ENCODE measurements around the gene MPV17L2.
"Not testable (repeated sequence)": the region's sequence is repeated elsewhere in the genome, so short reads cannot be mapped to it uniquely, and the experiment has no call there.

Gene MPV17L2

GRCh38 chr19:18193388-18194180 lies 566 bp downstream of the MPV17L2 start:
- DNase-seq = peak; percentile 27

GRCh38 chr19:18194181-18194530 lies 1.1 kb downstream of the MPV17L2 start:
- DNase-seq = no peak

GRCh38 chr19:18194554-18195238 lies 1.7 kb downstream of the MPV17L2 start:
- DNase-seq = no peak

GRCh38 chr19:18196511-18196845 lies 3.5 kb downstream of the MPV17L2 start:
- DNase-seq = no peak

GRCh38 chr19:18197306-18197705 lies 4.3 kb downstream of the MPV17L2 start:
- DNase-seq = no peak

- DNase-seq = no peak
Measured at GRCh38 chr19:18197941-18198340, 4.9 kb downstream of the MPV17L2 start.

- DNase-seq = no peak
Measured at GRCh38 chr19:18198374-18198773, 5.4 kb downstream of the MPV17L2 start.

GRCh38 chr19:18202397-18202777 lies 9.4 kb downstream of the MPV17L2 start:
- no peak for DNase-seq

- DNase-seq = no peak
Measured at GRCh38 chr19:18202778-18203407, 9.9 kb downstream of the MPV17L2 start.

- no peak for DNase-seq
Measured at GRCh38 chr19:18203408-18203862, 10.4 kb downstream of the MPV17L2 start.

GRCh38 chr19:18203863-18204393 lies 10.9 kb downstream of the MPV17L2 start, which contains the start of gene RAB3A:
TSS of gene RAB3A (minus strand) at chr19:18204042. CDS start at chr19:18202740, 1,302 bp downstream.
- DNase-seq = peak; percentile 100

- DNase-seq = peak; percentile 94
Measured at GRCh38 chr19:18204394-18205199, 11.6 kb downstream of the MPV17L2 start.

GRCh38 chr19:18205200-18205892 lies 12.3 kb downstream of the MPV17L2 start:
- peak; percentile 72 for DNase-seq

- no peak for DNase-seq
Measured at GRCh38 chr19:18206018-18206417, 13.0 kb downstream of the MPV17L2 start.

GRCh38 chr19:18208098-18208951 lies 15.3 kb downstream of the MPV17L2 start:
- DNase-seq = peak; percentile 47

- DNase-seq = not testable (repeated sequence)
Measured at GRCh38 chr19:18209912-18210311, 16.9 kb downstream of the MPV17L2 start.

- DNase-seq = no peak
Measured at GRCh38 chr19:18211683-18212082, 18.7 kb downstream of the MPV17L2 start.

- DNase-seq = peak; percentile 17
Measured at GRCh38 chr19:18214779-18215433, 21.9 kb downstream of the MPV17L2 start.

- DNase-seq = no peak
Measured at GRCh38 chr19:18216789-18217188, 23.8 kb downstream of the MPV17L2 start.

GRCh38 chr19:18218159-18218558 lies 25.1 kb downstream of the MPV17L2 start:
- DNase-seq = no peak

- no peak for DNase-seq
Measured at GRCh38 chr19:18218600-18218999, 25.6 kb downstream of the MPV17L2 start.

Data from OCI-M1 (cell line).